ENCODE data around the gene IL1RAPL2. TPM values are rescaled to one million over a fixed set of nuclear protein-coding genes. Genes with fewer than 3 reads are reported as not detected.

IL1RAPL2 gene
- total and polyA plus RNA-seq, 11 donors: 0.08 to 0.16 (median 0.10) TPM; not detected in 8

- TF ChIP-seq, protein P1, sequence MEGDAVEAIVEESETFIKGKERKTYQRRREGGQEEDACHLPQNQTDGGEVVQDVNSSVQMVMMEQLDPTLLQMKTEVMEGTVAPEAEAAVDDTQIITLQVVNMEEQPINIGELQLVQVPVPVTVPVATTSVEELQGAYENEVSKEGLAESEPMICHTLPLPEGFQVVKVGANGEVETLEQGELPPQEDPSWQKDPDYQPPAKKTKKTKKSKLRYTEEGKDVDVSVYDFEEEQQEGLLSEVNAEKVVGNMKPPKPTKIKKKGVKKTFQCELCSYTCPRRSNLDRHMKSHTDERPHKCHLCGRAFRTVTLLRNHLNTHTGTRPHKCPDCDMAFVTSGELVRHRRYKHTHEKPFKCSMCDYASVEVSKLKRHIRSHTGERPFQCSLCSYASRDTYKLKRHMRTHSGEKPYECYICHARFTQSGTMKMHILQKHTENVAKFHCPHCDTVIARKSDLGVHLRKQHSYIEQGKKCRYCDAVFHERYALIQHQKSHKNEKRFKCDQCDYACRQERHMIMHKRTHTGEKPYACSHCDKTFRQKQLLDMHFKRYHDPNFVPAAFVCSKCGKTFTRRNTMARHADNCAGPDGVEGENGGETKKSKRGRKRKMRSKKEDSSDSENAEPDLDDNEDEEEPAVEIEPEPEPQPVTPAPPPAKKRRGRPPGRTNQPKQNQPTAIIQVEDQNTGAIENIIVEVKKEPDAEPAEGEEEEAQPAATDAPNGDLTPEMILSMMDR (IDR thresholded peaks at IDR 0.05): no peak
- TF ChIP-seq POLR2A (IDR thresholded peaks at IDR 0.05): no peak
- intact Hi-C loops (cut with DNase I): no loop called here
- no peak overlapping the region for H3K27ac ChIP-seq
- no peak overlapping the region for H3K4me3 ChIP-seq
- H3K4me1 ChIP-seq: no peaks in the 10 kb centered on the region
- ATAC-seq (no peak), DNase-seq (no peak)
- H3K36me3 ChIP-seq: no peaks in the 10 kb centered on the region
- H3K9me3 ChIP-seq: no peaks in the 10 kb centered on the region
- H3K27me3 ChIP-seq: peaks cover 0 to 11% (median 0%) of the 10 kb centered on the region in 9 donors
Observed at GRCh38 chrX:105209406-105209805, 643.4 kb downstream of the IL1RAPL2 start.

DNA sequence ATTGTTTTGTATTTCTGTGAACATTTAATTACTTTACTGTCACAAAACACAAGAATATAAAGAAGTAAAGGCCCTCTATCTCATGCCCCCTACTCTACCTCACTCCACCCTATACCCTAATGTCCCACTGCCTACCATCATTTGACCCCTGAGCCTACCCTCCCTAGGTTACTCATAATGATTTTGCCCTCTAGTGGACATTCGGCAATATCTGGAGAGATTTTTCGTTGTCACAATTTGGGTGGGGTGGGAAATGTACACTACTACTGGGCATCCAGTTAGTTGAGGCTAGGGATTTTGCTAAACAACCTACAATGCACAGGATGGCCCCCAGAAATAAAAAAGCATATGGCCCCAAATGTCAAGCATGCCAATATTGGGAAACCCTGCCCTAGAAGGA is 644.3 kb downstream of the IL1RAPL2 start:
- no peak for ATAC-seq
- H3K4me1 ChIP-seq: no peaks in the 10 kb centered on the region
- no peak overlapping the region for H3K4me3 ChIP-seq
- intact Hi-C loops (cut with DNase I): no loop called here
- TF ChIP-seq, protein P1 (IDR thresholded peaks at IDR 0.05): peak in 2 of 12 donors; percentile 6 to 11
- TF ChIP-seq POLR2A (IDR thresholded peaks at IDR 0.05): no peak
- DNase-seq: no peak
- H3K27ac ChIP-seq: no peak overlapping the region
- no peaks in the 10 kb centered on the region for H3K9me3 ChIP-seq
- no peaks in the 10 kb centered on the region for H3K36me3 ChIP-seq
- H3K27me3 ChIP-seq: peaks cover 0 to 11% (median 0%) of the 10 kb centered on the region in 9 donors
- 80 to 90% (median 81%) methylated on average over 2 of the region's 2 CpGs for WGBS, 4 donors

GRCh38 chrX:105211066-105211575 is 645.1 kb downstream of the IL1RAPL2 start:
- Histone ChIP-seq H3K27ac (no peak overlapping the region), H3K27me3 (peaks cover 0 to 11% (median 0%) of the 10 kb centered on the region in 9 donors), H3K9me3 (peaks cover 0 to 2% (median 0%) of the 10 kb centered on the region in 12 donors), H3K4me3 (no peak overlapping the region), H3K4me1 (no peaks in the 10 kb centered on the region), H3K36me3 (no peaks in the 10 kb centered on the region)
- 54 to 79% (median 72%) methylated on average over 2 to 3 of the region's 3 CpGs for WGBS, 4 donors
- TF ChIP-seq, protein P1 (IDR thresholded peaks at IDR 0.05): no peak
- TF ChIP-seq POLR2A (IDR thresholded peaks at IDR 0.05): no peak
- DNase-seq (no peak), ATAC-seq (no peak)
- intact Hi-C loops (cut with DNase I): no loop called here

- Histone ChIP-seq H3K9me3 (peaks cover 0 to 8% (median 0%) of the 10 kb centered on the region in 12 donors), H3K27ac (no peak overlapping the region), H3K36me3 (no peaks in the 10 kb centered on the region), H3K4me3 (no peak overlapping the region), H3K27me3 (no peaks in the 10 kb centered on the region), H3K4me1 (no peaks in the 10 kb centered on the region)
- DNase-seq: no peak
- ATAC-seq: no peak
- WGBS, 4 donors: 87 to 93% (median 91%) methylated on average over 23 to 26 of the region's 26 CpGs
- intact Hi-C loops (cut with DNase I): no loop called here
- TF ChIP-seq, protein P1 (IDR thresholded peaks at IDR 0.05): no peak
- no peak for TF ChIP-seq POLR2A (IDR thresholded peaks at IDR 0.05)
Observed at GRCh38 chrX:105219454-105220401, 653.7 kb downstream of the IL1RAPL2 start.

Measured in heart left ventricle (tissue), 16 donors.